GM21825 (cell line): ENCODE data around the gene EMC6.
A peak's percentile ranks its signal among the peaks of the same experiment; 100 is the strongest.
"Not testable (repeated sequence)": the region's sequence is repeated elsewhere in the genome, so short reads cannot be mapped to it uniquely, and the experiment has no call there.

Experiments used
- ATAC-seq: cut with Tn5 transposase; IDR thresholded peaks from one replicate; pipeline ENCODE4 v1.9.1; 2021; ENCODE audit warnings: mild to moderate bottlenecking, moderate library complexity; ENCODE audit not compliant: unreplicated experiment

The EMC6 gene

GRCh38 chr17:3679531-3680126 lies 11.0 kb downstream of the EMC6 start:
- ATAC-seq, result no peak

GRCh38 chr17:3681057-3681456 lies 12.4 kb downstream of the EMC6 start:
- no peak for ATAC-seq

DNA sequence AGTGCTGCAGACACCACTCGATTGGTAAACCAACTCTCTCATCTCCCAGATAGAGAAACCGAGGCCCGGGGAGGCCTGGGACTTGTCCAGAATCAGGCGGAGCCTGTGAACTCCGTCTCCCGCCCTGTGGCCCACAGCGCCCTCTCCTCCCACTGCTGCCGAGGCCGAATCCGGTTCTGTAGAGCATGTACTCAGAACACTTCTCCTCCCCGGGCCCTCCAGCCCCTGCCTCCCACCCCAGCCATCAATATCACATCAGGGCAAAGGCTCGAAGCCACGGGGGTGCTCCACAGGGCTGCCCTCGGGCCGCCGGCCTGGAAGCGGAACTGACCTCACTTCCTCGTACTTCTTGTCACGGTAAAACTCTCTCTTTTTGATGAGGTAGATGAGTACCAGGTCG lies 13.0 kb downstream of the EMC6 start:
- no peak for ATAC-seq

- no peak for ATAC-seq
Measured at GRCh38 chr17:3682033-3682432, 13.4 kb downstream of the EMC6 start.

DNA sequence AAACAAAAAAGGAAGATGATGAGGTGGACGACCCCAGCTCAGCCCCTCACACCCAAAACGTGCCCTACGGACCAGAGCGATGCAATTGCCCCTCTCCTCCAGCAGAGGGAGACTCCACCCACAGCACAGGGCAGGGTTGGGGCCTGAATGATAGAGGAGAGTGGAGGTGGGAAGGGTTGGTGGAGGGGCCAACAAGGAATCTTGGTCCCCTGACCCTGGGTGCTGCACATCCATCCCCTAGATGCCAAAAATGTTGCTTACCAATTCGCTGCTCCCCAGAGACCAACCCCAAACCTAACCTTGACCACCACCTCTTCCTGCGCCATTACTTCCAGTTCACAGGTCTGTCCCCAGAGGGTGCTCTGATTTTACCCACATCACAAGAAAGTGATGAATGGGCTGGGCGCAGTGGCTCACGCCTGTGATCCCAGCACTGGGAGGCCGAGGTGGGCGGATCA lies 14.5 kb downstream of the EMC6 start:
- ATAC-seq, result peak; percentile 58

DNA sequence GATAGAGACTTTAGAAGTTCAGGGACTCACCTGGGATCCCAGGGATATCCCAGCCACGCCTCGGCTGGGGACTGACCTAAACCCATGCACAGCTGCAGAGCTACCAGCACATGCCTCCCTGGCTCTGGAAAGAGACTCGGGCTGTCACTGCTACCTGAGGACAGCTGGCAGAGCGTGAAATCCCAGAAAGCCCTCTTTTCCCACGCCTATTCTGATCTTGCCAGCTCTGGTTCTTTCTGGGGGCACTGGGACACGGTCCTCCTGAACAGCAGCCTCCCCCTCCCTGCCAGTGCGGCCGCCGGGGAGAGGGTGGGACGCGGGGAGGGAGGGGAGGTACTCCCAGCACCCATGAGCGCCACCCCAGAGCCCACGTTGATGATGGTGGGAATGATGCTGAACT lies 16.6 kb downstream of the EMC6 start:
- ATAC-seq, result no peak

DNA sequence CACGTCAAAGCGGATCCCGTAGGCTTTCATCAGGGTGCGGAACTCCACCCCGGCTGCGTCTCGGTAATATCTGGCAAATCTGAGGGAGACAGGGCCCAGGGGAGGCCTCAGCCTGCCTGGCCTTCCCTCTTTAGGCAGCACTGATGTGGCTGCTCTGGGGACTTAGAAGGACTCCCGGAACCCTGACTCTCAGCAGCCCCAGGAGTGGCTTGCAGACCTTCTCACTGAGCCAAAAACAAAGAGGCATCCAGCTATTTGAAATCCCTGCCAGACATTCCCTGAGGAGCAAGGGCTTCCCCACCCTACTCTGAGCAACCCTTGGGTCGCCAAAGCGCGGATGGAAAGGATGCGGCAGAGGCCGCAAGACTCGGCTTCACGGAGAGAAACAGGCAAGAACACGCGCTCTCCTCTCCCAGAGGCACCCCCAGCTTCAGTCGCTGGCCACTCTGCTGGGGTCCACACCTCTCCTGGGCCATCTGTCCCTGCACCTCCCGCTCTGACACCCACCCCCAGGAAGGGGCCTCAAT lies 19.5 kb downstream of the EMC6 start:
- ATAC-seq, result no peak

DNA sequence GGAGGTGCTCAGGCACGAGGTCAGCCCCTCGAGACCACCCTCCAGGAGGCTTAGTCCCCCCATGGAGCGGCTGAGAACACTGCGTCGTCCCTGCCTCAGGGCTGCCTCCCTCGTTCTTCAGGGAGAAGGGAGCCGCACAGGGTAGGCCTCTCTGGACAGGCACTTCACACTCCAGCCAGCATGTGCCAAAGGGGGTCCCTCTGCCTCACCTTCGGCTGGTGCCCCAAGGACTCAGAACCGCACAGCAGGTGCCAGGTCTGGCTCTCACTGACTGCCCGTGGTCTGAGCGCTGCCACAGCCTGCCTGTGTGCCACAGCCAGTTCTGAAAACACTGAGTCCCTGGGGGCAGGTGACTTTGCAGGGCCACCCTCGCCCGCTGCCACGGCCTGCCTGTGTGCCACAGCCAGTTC lies 20.2 kb downstream of the EMC6 start:
- no peak for ATAC-seq

DNA sequence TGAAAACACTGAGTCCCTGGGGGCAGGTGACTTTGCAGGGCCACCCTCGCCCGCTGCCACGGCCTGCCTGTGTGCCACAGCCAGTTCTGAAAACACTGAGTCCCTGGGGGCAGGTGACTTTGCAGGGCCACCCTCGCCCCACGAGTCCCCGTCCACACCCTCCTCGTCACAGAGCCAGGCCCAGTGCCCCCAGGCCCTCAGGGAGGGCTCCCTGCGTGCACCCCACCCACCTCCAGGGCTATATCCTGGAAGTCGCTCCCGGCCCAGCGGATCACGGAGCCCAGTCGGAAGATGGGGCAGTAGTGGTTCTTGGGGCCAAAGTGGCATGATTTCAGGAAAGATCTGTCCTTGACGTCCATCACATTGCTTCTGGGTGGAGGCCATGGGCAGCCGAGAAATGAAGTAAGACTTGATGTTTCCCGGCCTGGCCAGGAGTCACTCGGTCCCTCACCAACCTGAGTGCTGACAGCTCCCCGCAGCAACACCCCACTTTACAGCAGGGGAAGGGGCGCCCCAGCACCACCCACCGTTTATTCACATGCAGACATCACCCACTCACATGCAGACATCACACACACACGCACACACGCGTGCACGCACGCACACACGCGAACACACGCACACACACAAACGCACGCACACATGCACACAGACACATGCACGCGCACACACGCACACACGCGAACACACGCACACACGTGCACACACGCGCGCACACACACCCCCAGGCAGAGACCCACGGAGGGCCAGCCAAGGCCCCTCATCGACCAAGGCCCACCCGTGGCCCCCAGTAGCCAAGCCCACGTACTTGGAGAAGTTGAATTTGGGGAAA lies 20.9 kb downstream of the EMC6 start:
- ATAC-seq, result no peak

DNA sequence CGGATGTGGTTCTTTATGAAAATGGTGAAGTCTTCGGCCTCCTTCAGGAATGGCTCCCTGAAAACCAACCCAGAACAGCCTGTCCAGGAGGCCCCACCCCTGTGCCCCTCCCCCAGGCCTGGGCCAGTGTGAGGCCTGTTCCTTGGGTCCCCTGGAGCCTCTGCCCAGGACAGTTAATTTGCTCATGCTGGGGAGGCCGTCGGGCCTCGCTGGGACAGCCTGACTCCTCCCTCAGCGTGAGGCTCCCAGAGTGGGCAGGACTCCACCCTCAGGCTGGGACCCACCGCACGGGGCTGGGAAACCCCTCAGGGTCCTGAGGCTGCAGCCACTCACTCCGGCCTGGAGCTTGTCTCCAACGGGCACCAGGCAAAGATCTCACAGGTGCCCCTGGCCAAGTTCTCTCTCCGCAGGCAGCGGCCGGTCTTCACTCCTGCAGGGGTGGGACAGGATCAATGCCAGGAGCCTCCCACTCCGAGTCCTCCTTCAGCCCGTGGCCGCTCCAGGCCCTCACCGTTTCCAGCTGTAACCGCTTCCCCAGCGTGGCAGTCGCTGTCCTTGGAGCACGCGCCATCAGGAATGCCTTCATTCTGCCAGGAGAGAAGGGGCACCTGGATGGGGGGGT lies 21.6 kb downstream of the EMC6 start:
- ATAC-seq, result no peak

- ATAC-seq, result no peak
Measured at GRCh38 chr17:3691617-3692067, 23.0 kb downstream of the EMC6 start.

GRCh38 chr17:3692346-3692745 lies 23.7 kb downstream of the EMC6 start:
- ATAC-seq, result no peak

DNA sequence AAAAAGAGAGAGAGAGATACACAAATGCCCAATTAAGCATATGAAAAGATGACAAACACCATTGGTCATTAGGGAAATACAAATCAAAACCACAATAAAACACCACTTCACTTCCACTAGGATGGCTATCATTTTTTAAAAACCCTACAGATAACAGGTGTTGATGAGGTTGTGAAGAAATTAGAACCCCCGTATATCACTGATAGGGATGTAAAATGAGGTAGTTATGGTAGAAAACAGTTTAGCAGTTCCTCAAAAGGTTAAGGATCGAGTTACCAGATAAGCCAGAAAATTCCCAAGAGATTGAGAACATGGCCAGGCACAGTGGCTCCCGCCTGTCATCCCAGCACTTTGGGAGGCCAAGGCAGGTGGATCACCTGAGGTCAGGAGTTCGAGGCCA lies 24.5 kb downstream of the EMC6 start:
- ATAC-seq, result no peak

GRCh38 chr17:3693829-3694231 lies 25.2 kb downstream of the EMC6 start:
- ATAC-seq, result peak; percentile 52

DNA sequence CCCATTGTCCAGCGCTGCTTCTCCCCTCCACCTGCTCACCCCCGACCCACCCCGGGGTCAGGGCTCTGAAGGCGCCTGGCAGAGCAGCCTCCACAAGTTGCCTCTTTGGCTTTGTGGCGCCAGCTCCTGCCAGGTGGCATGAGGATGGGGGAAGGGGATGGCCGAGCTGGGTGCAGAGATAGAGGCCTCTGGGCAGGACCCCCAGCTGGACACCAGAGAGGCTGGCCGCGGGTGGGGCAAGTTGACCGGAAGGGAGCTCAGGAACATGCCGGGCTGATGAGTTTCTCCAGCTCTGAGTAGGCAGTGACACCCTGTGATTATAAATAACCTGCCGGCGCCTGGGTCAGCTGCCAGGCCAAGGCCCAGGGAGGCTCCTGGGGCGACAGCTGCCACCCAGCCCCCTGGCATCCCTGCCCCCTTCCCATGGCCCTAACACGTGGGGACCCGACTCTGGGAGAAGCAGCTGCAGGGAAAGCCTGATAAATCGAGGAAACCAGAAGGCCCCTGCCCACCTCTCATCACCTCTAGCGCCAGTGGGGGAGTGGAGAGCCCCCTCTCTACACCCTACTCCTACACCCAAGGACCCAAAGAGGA lies 26.6 kb downstream of the EMC6 start:
- ATAC-seq, result no peak

- ATAC-seq, result no peak
Measured at GRCh38 chr17:3695723-3696411, 27.3 kb downstream of the EMC6 start, which contains the start of gene P2RX5. Gene P2RX5, minus strand, starts transcription at chr17:3696155. Its CDS starts 150 bp downstream, at chr17:3696005.

DNA sequence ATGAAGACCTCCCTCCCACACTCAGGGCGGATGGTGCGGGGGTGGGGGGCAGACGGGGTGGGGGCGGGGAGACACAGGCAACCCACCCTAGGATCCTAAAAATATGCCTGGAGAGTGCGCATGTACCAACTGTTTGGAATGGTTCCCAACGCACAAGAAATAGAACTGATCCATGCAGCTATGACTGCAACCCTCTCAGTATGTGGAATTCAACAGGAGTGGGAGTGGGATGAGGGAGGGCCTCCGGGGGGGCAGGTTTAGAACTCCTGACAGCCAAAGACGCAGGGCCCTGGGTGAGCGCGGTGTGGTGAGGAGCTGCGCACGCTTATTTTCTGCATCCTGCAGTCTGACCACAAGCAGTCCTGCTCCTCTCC lies 28.5 kb downstream of the EMC6 start:
- no peak for ATAC-seq

GRCh38 chr17:3698139-3698538 lies 29.5 kb downstream of the EMC6 start:
- ATAC-seq, result no peak

DNA sequence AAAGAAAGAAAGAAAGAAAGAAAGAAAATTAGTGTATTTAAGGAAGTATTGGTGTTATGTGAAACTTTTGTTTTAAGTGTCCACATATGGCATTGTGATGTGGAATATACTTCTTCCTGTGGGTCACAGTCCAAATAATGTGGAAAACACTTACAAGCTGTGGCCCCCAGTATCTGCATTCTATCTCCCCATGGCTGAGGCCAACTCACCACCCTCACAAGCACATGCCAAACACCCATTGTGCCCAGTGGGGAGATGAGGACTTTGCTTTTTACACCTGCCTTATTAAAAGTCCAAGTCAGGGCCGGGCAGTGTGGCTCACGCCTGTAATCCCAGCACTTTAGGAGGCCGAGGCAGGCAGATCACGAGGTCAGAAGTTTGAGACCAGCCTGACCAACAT lies 31.3 kb downstream of the EMC6 start:
- no peak for ATAC-seq

GRCh38 chr17:3702041-3702539 lies 33.5 kb downstream of the EMC6 start:
- not testable (repeated sequence) for ATAC-seq
